H9 (cell line): Measurements from ENCODE around the gene MSMO1. TPM values are rescaled to one million over a fixed set of nuclear protein-coding genes. Genes with fewer than 3 reads are reported as not detected.
"Not testable (repeated sequence)": the region's sequence is repeated elsewhere in the genome, so short reads cannot be mapped to it uniquely, and the experiment has no call there.

Source experiments
- DNase-seq: peaks from one replicate; pipeline ENCODE4 v3.0.0-alpha.2; 2017
- H2AFZ ChIP-seq: one replicate; pipeline ENCODE4 v1.6.1; 2013; ENCODE audit warnings: mild to moderate bottlenecking, low read length, control low read depth, moderate library complexity
- H2AK5ac ChIP-seq: 2 replicates; pipeline ENCODE4 v1.6.1; 2013; ENCODE audit warnings: low read length, control low read depth, mixed read lengths; ENCODE audit not compliant: insufficient read length
- H2BK120ac ChIP-seq: one replicate; pipeline ENCODE4 v1.6.1; 2013; ENCODE audit warnings: low read depth, mild to moderate bottlenecking, low read length, control low read depth, inconsistent platforms; ENCODE audit not compliant: poor library complexity, severe bottlenecking
- H2BK12ac ChIP-seq: 2 replicates; pipeline ENCODE4 v1.6.1; 2013; ENCODE audit warnings: low read length, control low read depth, mixed read lengths, low read depth; ENCODE audit not compliant: insufficient read length
- H2BK15ac ChIP-seq: 2 replicates; pipeline ENCODE4 v1.6.1; 2013; ENCODE audit warnings: low read depth, low read length, control low read depth
- H2BK20ac ChIP-seq: one replicate; pipeline ENCODE4 v1.6.1; 2013; ENCODE audit warnings: low read depth, mild to moderate bottlenecking, low read length, control low read depth, inconsistent platforms; ENCODE audit not compliant: poor library complexity, severe bottlenecking
- H2BK5ac ChIP-seq: 2 replicates; pipeline ENCODE4 v1.6.1; 2013; ENCODE audit warnings: low read length, control low read depth, mixed read lengths; ENCODE audit not compliant: insufficient read length
- H3K14ac ChIP-seq: 2 replicates; pipeline ENCODE4 v1.6.1; 2013; ENCODE audit warnings: low read length, control low read depth; ENCODE audit not compliant: insufficient read depth
- H3K18ac ChIP-seq: 2 replicates; pipeline ENCODE4 v1.6.1; 2013; ENCODE audit warnings: low read depth, mild to moderate bottlenecking, mixed read lengths, low read length, control low read depth; ENCODE audit not compliant: insufficient read length
- H3K23ac ChIP-seq: 2 replicates; pipeline ENCODE4 v1.6.1; 2013; ENCODE audit warnings: low read length, control low read depth, mixed read lengths, low read depth; ENCODE audit not compliant: insufficient read length
- H3K23me2 ChIP-seq: 2 replicates; pipeline ENCODE4 v1.6.1; 2013; ENCODE audit warnings: low read depth, mild to moderate bottlenecking, mixed read lengths, low read length, control low read depth; ENCODE audit not compliant: insufficient read length, poor library complexity, severe bottlenecking
- H3K27ac ChIP-seq: 2 replicates; pipeline ENCODE4 v1.5.1; 2013; ENCODE audit warnings: low read length, control low read depth, mixed read lengths, low read depth; ENCODE audit not compliant: insufficient read length
- H3K27me3 ChIP-seq: 2 replicates; pipeline ENCODE4 v1.6.1; 2013; ENCODE audit warnings: low read length, control low read depth, inconsistent platforms; ENCODE audit not compliant: insufficient read depth
- H3K4ac ChIP-seq: 2 replicates; pipeline ENCODE4 v1.6.1; 2013; ENCODE audit warnings: low read depth, mild to moderate bottlenecking, control low read depth, inconsistent platforms, low read length, moderate library complexity
- H3K4me1 ChIP-seq: 2 replicates; pipeline ENCODE4 v1.6.1; 2013; ENCODE audit warnings: low read length, control low read depth, inconsistent platforms; ENCODE audit not compliant: insufficient read depth
- H3K4me2 ChIP-seq: 2 replicates; pipeline ENCODE4 v1.6.1; 2013; ENCODE audit warnings: low read length, control low read depth, mixed read lengths; ENCODE audit not compliant: insufficient read length, insufficient read depth
- H3K56ac ChIP-seq: 2 replicates; pipeline ENCODE4 v1.6.1; 2013; ENCODE audit warnings: low read depth, mild to moderate bottlenecking, mixed read lengths, low read length, control low read depth; ENCODE audit not compliant: insufficient read length
- H3K79me1 ChIP-seq: 2 replicates; pipeline ENCODE4 v1.6.1; 2013; ENCODE audit warnings: low read depth, mild to moderate bottlenecking, moderate library complexity, low read length, control low read depth, inconsistent platforms; ENCODE audit not compliant: insufficient read depth, poor library complexity, severe bottlenecking
- H3K79me2 ChIP-seq: 2 replicates; pipeline ENCODE4 v1.6.1; 2013; ENCODE audit warnings: low read length, control low read depth, inconsistent platforms; ENCODE audit not compliant: insufficient read depth
- H3K9ac ChIP-seq: 2 replicates; pipeline ENCODE4 v1.6.1; 2013; ENCODE audit warnings: low read length, control low read depth, mixed read lengths; ENCODE audit not compliant: insufficient read length; ENCODE audit errors: extremely low read depth
- H3K9me3 ChIP-seq: one replicate; pipeline ENCODE4 v1.6.1; 2013; ENCODE audit warnings: low read depth, low read length, inconsistent platforms; ENCODE audit not compliant: control insufficient read depth
- H3T11ph ChIP-seq: one replicate; pipeline ENCODE4 v1.6.1; 2013; ENCODE audit warnings: mild to moderate bottlenecking, low read length, control low read depth, inconsistent platforms
- H4K20me1 ChIP-seq: one replicate; pipeline ENCODE4 v1.6.1; 2013; ENCODE audit not compliant: control insufficient read depth, insufficient read length, insufficient read depth
- H4K5ac ChIP-seq: 2 replicates; pipeline ENCODE4 v1.6.1; 2013; ENCODE audit warnings: low read depth, mild to moderate bottlenecking, mixed read lengths, low read length, control low read depth; ENCODE audit not compliant: insufficient read length
- H4K8ac ChIP-seq: replicated peaks from 2 replicates; pipeline ENCODE4 v1.6.1; 2013; ENCODE audit warnings: low read length, control low read depth, mixed read lengths, low read depth; ENCODE audit not compliant: insufficient read length
- H4K91ac ChIP-seq: 2 replicates; pipeline ENCODE4 v1.6.1; 2013; ENCODE audit warnings: low read depth, mild to moderate bottlenecking, moderate library complexity, mixed read lengths, low read length, control low read depth; ENCODE audit not compliant: insufficient read length
- H3K27ac Mint-ChIP-seq, 3 experiments: 2 replicates in 2 of 3; 3 replicates in 1 of 3; pipeline ENCODE4 v1.8.0; 2020 to 2021; ENCODE audit warnings: mixed read lengths in 3 of 3, mild to moderate bottlenecking in 1 of 3, moderate library complexity in 1 of 3
- H3K27me3 Mint-ChIP-seq: 2 replicates; pipeline ENCODE4 v1.8.0; 2021; ENCODE audit warnings: low read depth, mild to moderate bottlenecking, moderate library complexity, mixed read lengths
- H3K36me3 Mint-ChIP-seq, 3 experiments: 2 replicates in 2 of 3; 3 replicates in 1 of 3; pipeline ENCODE4 v1.8.0; 2020 to 2021; ENCODE audit warnings: low read depth in 3 of 3, mixed read lengths in 3 of 3; ENCODE audit not compliant: insufficient read depth in 1 of 3
- H3K4me1 Mint-ChIP-seq, 2 experiments: 2 replicates each; pipeline ENCODE4 v1.8.0; 2020; ENCODE audit warnings: mixed read lengths in 2 of 2
- H3K4me3 Mint-ChIP-seq, 2 experiments: 2 replicates in 1 of 2; 3 replicates in 1 of 2; pipeline ENCODE4 v1.8.0; 2020 to 2021; ENCODE audit warnings: mild to moderate bottlenecking in 2 of 2, mixed read lengths in 2 of 2, moderate library complexity in 1 of 2
- H3K9me3 Mint-ChIP-seq, 2 experiments: 2 replicates in 1 of 2; 3 replicates in 1 of 2; pipeline ENCODE4 v1.8.0; 2020; ENCODE audit warnings: mild to moderate bottlenecking in 2 of 2, mixed read lengths in 2 of 2, moderate library complexity in 1 of 2
- CTCF ChIP-seq: fragments of 200-600 bp; sonication (generic); conservative IDR thresholded peaks from 3 replicates; pipeline ENCODE4 v1.8.0; 2021; ENCODE audit warnings: antibody characterized with exemption, mild to moderate bottlenecking
- WGBS: extraction: QIAGEN DNeasy Blood & Tissue Kit; methylation state at CpG from one replicate; pipeline ENCODE4 v1.1.7; 2013; ENCODE audit warnings: missing lambda C conversion rate, low lambda C conversion rate, mixed read lengths; ENCODE audit not compliant: insufficient read length; ENCODE audit errors: extremely low coverage; 5-methylcytosine and 5-hydroxymethylcytosine counted together
- total RNA-seq: library from RNA; stranded (reverse); gene quantifications from 2 replicates; pipeline ENCODE4 v1.2.1, GENCODE V29; 2021

MSMO1 gene
- total RNA-seq, 1 experiment from 2014 or later, result 79.3 TPM

DNA sequence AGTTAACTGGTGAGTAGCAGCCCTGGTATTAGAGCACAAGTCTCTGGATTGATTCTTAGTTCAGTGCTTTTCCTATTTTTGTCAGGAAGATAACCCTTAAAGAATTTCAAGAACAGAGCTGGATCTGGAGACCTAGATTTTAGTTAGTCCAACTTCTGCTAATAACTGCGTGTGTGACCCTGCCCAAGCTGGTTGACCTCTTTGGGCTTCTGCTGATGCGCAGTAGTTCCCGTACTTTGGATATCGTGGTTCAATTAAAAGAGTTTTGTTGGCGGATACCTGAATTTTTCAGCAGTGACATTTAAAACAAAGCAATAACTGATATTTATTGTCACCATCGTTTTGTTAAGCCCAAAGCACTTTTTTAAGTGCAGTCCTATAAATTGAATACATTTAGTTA lies 9.3 kb downstream of the MSMO1 start:
- Histone ChIP-seq H2AK5ac (no peak overlapping the region), H2BK15ac (no peak overlapping the region), H4K8ac (no peak overlapping the region), H2BK20ac (no peak overlapping the region), H3K79me2 (peaks cover 35% of the 10 kb centered on the region), H2BK120ac (no peak overlapping the region), H3K9me3 (no peaks in the 10 kb centered on the region), H3K56ac (no peak overlapping the region), H3K14ac (no peak overlapping the region), H3K23me2 (peaks cover 2% of the 10 kb centered on the region), H4K91ac (no peak overlapping the region), H4K20me1 (no peaks in the 10 kb centered on the region), H3K23ac (no peak overlapping the region), H3K4me2 (no peak overlapping the region), H4K5ac (no peak overlapping the region), H3K4ac (no peak overlapping the region), H3K18ac (no peak overlapping the region), H2BK12ac (no peak overlapping the region), H3K79me1 (no peaks in the 10 kb centered on the region), H3K27me3 (no peaks in the 10 kb centered on the region), H2AFZ (no peak overlapping the region), H3K4me1 (no peaks in the 10 kb centered on the region), H3T11ph (no peak overlapping the region), H3K27ac (no peak overlapping the region), H2BK5ac (no peak overlapping the region), H3K9ac (no peak overlapping the region)
- no peaks in the 10 kb centered on the region for H3K27me3 Mint-ChIP-seq
- H3K27ac Mint-ChIP-seq, result peak overlapping the region in 1 of 3 experiments; percentile 63; a peak in 1 of 7 replicates
- H3K36me3 Mint-ChIP-seq, result peaks cover 32 to 75% (median 71%) of the 10 kb centered on the region in 3 experiments; a peak in 6 of 7 replicates
- DNase-seq, result no peak
- no peak for TF ChIP-seq CTCF
- H3K4me3 Mint-ChIP-seq, result no peak overlapping the region; a peak in 1 of 5 replicates
- no CpG with 5 or more reads among the region's 6 CpGs for WGBS
- H3K4me1 Mint-ChIP-seq, result peaks cover 30 to 31% of the 10 kb centered on the region in 2 experiments
- H3K9me3 Mint-ChIP-seq, result no peaks in the 10 kb centered on the region

DNA sequence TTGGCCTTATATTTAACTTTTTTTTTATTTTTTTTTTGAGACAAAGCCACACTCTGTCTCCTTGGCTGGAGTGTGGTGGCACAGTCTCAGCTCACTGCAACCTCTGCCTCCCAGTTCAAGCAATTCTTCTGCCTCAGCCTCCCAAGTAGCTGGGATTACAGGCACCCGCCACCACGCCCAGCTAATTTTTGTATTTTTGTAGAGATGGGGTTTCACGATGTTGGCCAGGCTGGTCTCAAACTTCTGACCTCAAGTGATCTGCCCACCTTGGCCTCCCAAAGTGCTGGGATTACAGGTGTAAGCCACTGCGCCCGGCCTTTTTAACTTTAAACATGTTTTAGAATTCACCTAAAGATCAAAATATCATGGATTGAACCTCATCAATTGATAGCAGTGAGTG lies 14.9 kb downstream of the MSMO1 start:
- H3K27ac ChIP-seq, H4K20me1 ChIP-seq, H3K79me1 ChIP-seq, H2BK15ac ChIP-seq, H3T11ph ChIP-seq, H3K9me3 ChIP-seq, H3K4me3 Mint-ChIP-seq, H4K8ac ChIP-seq, H2AK5ac ChIP-seq, H3K56ac ChIP-seq, H2AFZ ChIP-seq, H3K4ac ChIP-seq, H3K27me3 Mint-ChIP-seq, H3K4me1 Mint-ChIP-seq, H3K23ac ChIP-seq, H2BK12ac ChIP-seq, H3K14ac ChIP-seq, H3K4me1 ChIP-seq, H2BK20ac ChIP-seq, H2BK120ac ChIP-seq, H3K9ac ChIP-seq, H3K4me2 ChIP-seq, H3K79me2 ChIP-seq, H2BK5ac ChIP-seq, H4K91ac ChIP-seq, H3K27me3 ChIP-seq, H3K18ac ChIP-seq, H4K5ac ChIP-seq, H3K23me2 ChIP-seq, DNase-seq, H3K9me3 Mint-ChIP-seq: not testable (repeated sequence)
- Mint-ChIP-seq H3K27ac (peak overlapping the region in 1 of 3 experiments; percentile 72; a peak in 2 of 7 replicates), H3K36me3 (peaks cover 13 to 44% (median 42%) of the 10 kb centered on the region in 3 experiments; a peak in 6 of 7 replicates)
- no CpG with 5 or more reads among the region's 5 CpGs for whole genome bisulfite sequencing
